ENCODE measurements around the gene ATP9B.

DNA sequence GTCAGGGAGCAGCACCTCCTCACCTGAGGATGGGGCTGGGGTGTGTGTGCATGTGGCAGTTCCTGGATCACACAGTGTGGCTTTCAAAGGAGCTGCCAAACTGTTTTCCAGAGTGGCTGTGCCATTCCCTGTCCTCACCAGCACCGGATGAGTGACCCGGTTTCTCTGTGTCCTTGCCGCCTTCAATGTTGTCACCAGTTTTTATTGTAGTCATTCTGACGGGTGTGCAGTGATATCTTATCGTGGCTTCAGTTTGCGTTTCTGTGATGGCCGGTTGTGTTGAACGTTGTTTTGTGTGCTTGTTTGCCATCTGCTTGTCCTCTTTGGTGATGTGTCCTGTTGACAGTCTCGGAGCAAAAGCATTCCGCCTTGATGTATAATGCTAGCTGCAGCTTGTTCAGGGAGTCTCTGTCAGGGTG, 108.9 kb downstream of the ATP9B start:
- TF ChIP-seq, protein P1, sequence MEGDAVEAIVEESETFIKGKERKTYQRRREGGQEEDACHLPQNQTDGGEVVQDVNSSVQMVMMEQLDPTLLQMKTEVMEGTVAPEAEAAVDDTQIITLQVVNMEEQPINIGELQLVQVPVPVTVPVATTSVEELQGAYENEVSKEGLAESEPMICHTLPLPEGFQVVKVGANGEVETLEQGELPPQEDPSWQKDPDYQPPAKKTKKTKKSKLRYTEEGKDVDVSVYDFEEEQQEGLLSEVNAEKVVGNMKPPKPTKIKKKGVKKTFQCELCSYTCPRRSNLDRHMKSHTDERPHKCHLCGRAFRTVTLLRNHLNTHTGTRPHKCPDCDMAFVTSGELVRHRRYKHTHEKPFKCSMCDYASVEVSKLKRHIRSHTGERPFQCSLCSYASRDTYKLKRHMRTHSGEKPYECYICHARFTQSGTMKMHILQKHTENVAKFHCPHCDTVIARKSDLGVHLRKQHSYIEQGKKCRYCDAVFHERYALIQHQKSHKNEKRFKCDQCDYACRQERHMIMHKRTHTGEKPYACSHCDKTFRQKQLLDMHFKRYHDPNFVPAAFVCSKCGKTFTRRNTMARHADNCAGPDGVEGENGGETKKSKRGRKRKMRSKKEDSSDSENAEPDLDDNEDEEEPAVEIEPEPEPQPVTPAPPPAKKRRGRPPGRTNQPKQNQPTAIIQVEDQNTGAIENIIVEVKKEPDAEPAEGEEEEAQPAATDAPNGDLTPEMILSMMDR (conservative IDR thresholded peaks at IDR 0.05), result no peak
- TF ChIP-seq EZH2 (IDR thresholded peaks at IDR 0.05; ENCODE audit: low read depth), result no peak

All from PC-9 (cell line).